K562 (cell line): ENCODE data around the gene TLR8. TPM values are rescaled to one million over a fixed set of nuclear protein-coding genes. Genes with fewer than 3 reads are reported as not detected.
A peak's percentile ranks its signal among the peaks of the same experiment; 100 is the strongest.

Source experiments
- ATAC-seq: fragments of 200-7000 bp; cut with Tn5 transposase; 3 replicates; pipeline ENCODE4 v1.9.1; 2020; ENCODE audit warnings: moderate library complexity
- BruUV-seq: library from RNA; stranded (reverse); fragments of 400-500 nt; replicated peaks from 2 replicates; lab custom pipeline; 2021; lab: Mats Ljungman, UMichigan
- CTCF ChIA-PET: fragments of 300-600 bp; formaldehyde crosslinking; extraction: SDS; loops from one replicate; lab custom pipeline; 2021; ENCODE audit warnings: low intra/inter-chr PET ratio; lab: Yijun Ruan, JAX
- POLR2A ChIA-PET: fragments of 300-600, 350-650 bp; sonication (Branson Sonifier 250); formaldehyde crosslinking; extraction: SDS; loops from one replicate; lab custom pipeline; 2021; ENCODE audit warnings: antibody characterized with exemption, inconsistent platforms; lab: Yijun Ruan, JAX
- DNase-seq, 4 experiments: peaks; one replicate each; pipeline versions ENCODE4 v3.0.0 to v3.0.0-alpha.2; 2011 to 2018; ENCODE audit warnings: low spot score in 3 of 4, mixed read lengths in 3 of 4; ENCODE audit errors: extremely low read depth in 1 of 4
- FAIRE-seq: peaks from 2 replicates; lab custom pipeline; 2011; peaks lifted over from hg19 to GRCh38; lab: Jason Lieb, UNC
- H2AFZ ChIP-seq: 2 replicates; pipeline ENCODE4 v1.6.0; 2011; ENCODE audit warnings: low read depth, low read length, control low read depth, inconsistent platforms
- H3K27ac ChIP-seq: fragments of 200-600 bp; 3 replicates; pipeline ENCODE4 v1.8.0; 2011; ENCODE audit warnings: low read depth, mild to moderate bottlenecking, control low read depth, inconsistent platforms, low read length, moderate library complexity, mixed read lengths; ENCODE audit errors: extremely low read depth
- H3K27me3 ChIP-seq, 2 experiments: fragments of 300-600 bp in 1 of 2; 2 replicates in 1 of 2; 3 replicates in 1 of 2; pipeline versions ENCODE4 v1.6.0 to v1.8.0; 2011; ENCODE audit warnings: inconsistent platforms in 2 of 2, low read length in 2 of 2, mild to moderate bottlenecking in 1 of 2, mixed read lengths in 1 of 2, moderate library complexity in 1 of 2; ENCODE audit not compliant: control insufficient read depth in 2 of 2, insufficient read depth in 2 of 2
- H3K36me3 ChIP-seq: fragments of 300-600 bp; 3 replicates; pipeline ENCODE4 v1.8.0; 2011; ENCODE audit warnings: mild to moderate bottlenecking, low read length, inconsistent platforms; ENCODE audit not compliant: control insufficient read depth, insufficient read depth
- H3K4me1 ChIP-seq, 2 experiments: fragments of 200-600 bp in 1 of 2; replicated peaks in 1 of 2; 2 replicates in 1 of 2; 3 replicates in 1 of 2; pipeline versions ENCODE4 v1.5.1 to v1.8.0; 2011; ENCODE audit warnings: inconsistent platforms in 2 of 2, low read length in 2 of 2, mild to moderate bottlenecking in 1 of 2, mixed read lengths in 1 of 2, moderate library complexity in 1 of 2; ENCODE audit not compliant: control insufficient read depth in 2 of 2, insufficient read depth in 2 of 2
- H3K4me2 ChIP-seq: 2 replicates; pipeline ENCODE4 v1.6.1; 2011; ENCODE audit warnings: low read length, control low read depth, inconsistent platforms, mixed read lengths; ENCODE audit not compliant: insufficient read depth
- H3K4me3 ChIP-seq: fragments of 200-600 bp; sonication (generic), shearing (Covaris generic); 2 replicates; pipeline ENCODE4 v1.5.1; 2016; ENCODE audit warnings: control low read depth, inconsistent platforms
- H3K79me2 ChIP-seq: fragments of 200-600 bp; 3 replicates; pipeline ENCODE4 v1.8.0; 2011; ENCODE audit warnings: low read length, inconsistent platforms; ENCODE audit not compliant: control insufficient read depth, insufficient read depth
- H3K9ac ChIP-seq, 2 experiments: 2 replicates each; pipeline versions ENCODE4 v1.6.0 to v1.6.1; 2011; ENCODE audit warnings: low read depth in 2 of 2, low read length in 2 of 2, control low read depth in 1 of 2, inconsistent platforms in 1 of 2, mild to moderate bottlenecking in 1 of 2, mixed read lengths in 1 of 2; ENCODE audit not compliant: insufficient read depth in 1 of 2
- H3K9me1 ChIP-seq: one replicate; pipeline ENCODE4 v1.6.0; 2011; ENCODE audit warnings: inconsistent platforms, mild to moderate bottlenecking, low read length, moderate library complexity; ENCODE audit not compliant: control insufficient read depth, insufficient read depth
- H3K9me3 ChIP-seq: replicated peaks from 2 replicates; pipeline ENCODE4 v1.5.1; 2011; ENCODE audit warnings: low read depth, low read length, inconsistent platforms; ENCODE audit not compliant: control insufficient read depth, insufficient read depth
- H4K20me1 ChIP-seq: replicated peaks from 2 replicates; pipeline ENCODE4 v1.6.1; 2011; ENCODE audit warnings: low read length, inconsistent platforms, mixed read lengths; ENCODE audit not compliant: control insufficient read depth, insufficient read depth
- CBX5 ChIP-seq: IDR thresholded peaks from 2 replicates; pipeline ENCODE4 v1.6.1; 2014; ENCODE audit warnings: low read depth, borderline replicate concordance
- ESRRB ChIP-seq: fragments of 250-450 bp; sonication (Bioruptor Pico); IDR thresholded peaks from 2 replicates; pipeline ENCODE4 v1.5.0; 2020; ENCODE audit warnings: mild to moderate bottlenecking, moderate library complexity, borderline replicate concordance
- FOS ChIP-seq: IDR thresholded peaks from 3 replicates; pipeline ENCODE4 v1.6.1; 2011; ENCODE audit not compliant: insufficient read length; ENCODE audit errors: extremely low read depth
- GABPB2 ChIP-seq: fragments of 250-450 bp; sonication (Bioruptor Pico); conservative IDR thresholded peaks from 2 replicates; pipeline ENCODE4 v1.5.1; 2021; ENCODE audit warnings: mild to moderate bottlenecking
- NONO ChIP-seq, 2 experiments: fragments of 200-400 bp in 1 of 2; fragments of 450-650 bp in 1 of 2; formaldehyde crosslinking in 1 of 2; IDR thresholded peaks; 2 replicates each; pipeline ENCODE4 v1.6.1; 2017; ENCODE audit warnings: low read depth in 2 of 2, mild to moderate bottlenecking in 2 of 2, moderate library complexity in 2 of 2, low read length in 1 of 2
- PKNOX1 ChIP-seq: fragments of 450-650 bp; IDR thresholded peaks from 2 replicates; pipeline ENCODE4 v1.6.1; 2016
- POLR2AphosphoS5 ChIP-seq: IDR thresholded peaks from 2 replicates; pipeline ENCODE4 v1.6.1; 2011; ENCODE audit warnings: mild to moderate bottlenecking, low read depth, low read length, moderate library complexity; ENCODE audit not compliant: control insufficient read depth, insufficient read depth
- RFX5 ChIP-seq: IDR thresholded peaks from 2 replicates; pipeline ENCODE4 v1.6.1; 2011; ENCODE audit warnings: low read depth, mild to moderate bottlenecking, improper control_type of control experiment, low read length
- STAT5B ChIP-seq: fragments of 250-450 bp; sonication (Bioruptor Pico); IDR thresholded peaks from 2 replicates; pipeline ENCODE4 v1.8.0; 2021; ENCODE audit warnings: mild to moderate bottlenecking, inconsistent platforms
- XRCC4 ChIP-seq: IDR thresholded peaks from one replicate; pipeline ENCODE4 v1.6.1; 2011; ENCODE audit not compliant: insufficient read depth, insufficient read length; ENCODE audit errors: extremely low read depth
- ZNF584 ChIP-seq: fragments of 200-800 bp; sonication (Bioruptor generic); IDR thresholded peaks from 2 replicates; pipeline ENCODE4 v1.6.1; 2016; ENCODE audit warnings: low read depth, mild to moderate bottlenecking, missing genetic modification characterization, missing compliant biosample characterization
- WGBS: fragments of 100-300 bp; shearing (Covaris generic); methylation state at CpG from one replicate; pipeline ENCODE4 v1.1.6; 2016; ENCODE audit warnings: low coverage, mixed read lengths; ENCODE audit not compliant: insufficient coverage; ENCODE audit errors: missing lambda C conversion rate; 5-methylcytosine and 5-hydroxymethylcytosine counted together
- in situ Hi-C: fragments of 300-500 bp; cut with MboI; formaldehyde crosslinking; loops from 4 replicates; pipeline ENCODE4 v1.15.0; 2018; ENCODE audit warnings: inconsistent platforms, mixed read lengths
- intact Hi-C: fragments of 100-400 bp; cut with micrococcal nuclease; formaldehyde crosslinking; loops from 2 replicates; pipeline ENCODE4 v1.14.2; 2022
- polyA plus RNA-seq, 8 experiments: library from polyadenylated mRNA; depleted of rRNA in 4 of 8; stranded (reverse) in 5 of 8; unstranded in 3 of 8; fragments of >200 nt; fragmentation: Nextera tagmentation in 2 of 8; fragmentation: Illumina TruSeq in 1 of 8; extraction: Ambion mirVana in 2 of 8; extraction: Trizol in 1 of 8; gene quantifications; 2 replicates each; pipeline versions ENCODE4 v1.2.1 to v1.2.3, GENCODE V29; 2011 to 2014; ENCODE audit warnings: inconsistent platforms in 1 of 8, missing spikeins in 1 of 8
- total RNA-seq, 7 experiments: library from RNA; depleted of rRNA in 6 of 7; stranded (reverse); fragments of >200 nt in 6 of 7; fragmentation: Illumina TruSeq in 2 of 7; extraction: Trizol in 2 of 7; gene quantifications; 2 replicates each; pipeline versions ENCODE4 v1.2.1 to v1.2.3, GENCODE V29; 2011 to 2021; ENCODE audit warnings: low replicate concordance in 1 of 7
- TF ChIP-seq, protein P1 (sequence below): fragments of 200-800 bp; sonication (Bioruptor generic); IDR thresholded peaks from 2 replicates; pipeline ENCODE4 v1.6.1; 2017; ENCODE audit warnings: missing genetic modification characterization, missing compliant biosample characterization
- TF ChIP-seq, protein P2 (sequence below): sonication (generic); formaldehyde crosslinking; IDR thresholded peaks from 2 replicates; pipeline ENCODE4 v1.8.1; 2023; ENCODE audit warnings: mild to moderate bottlenecking, missing genetic modification reagents

The TLR8 gene
- total and polyA plus RNA-seq, 9 of the 15 experiments (the other 6 are each of a cell fraction or from before 2014, with no cell fraction given): not detected

GRCh38 chrX:12961196-12961718 is 54.8 kb downstream of the TLR8 start (continued):
- TF ChIP-seq STAT5B (no peak), CBX5 (no peak)

DNA sequence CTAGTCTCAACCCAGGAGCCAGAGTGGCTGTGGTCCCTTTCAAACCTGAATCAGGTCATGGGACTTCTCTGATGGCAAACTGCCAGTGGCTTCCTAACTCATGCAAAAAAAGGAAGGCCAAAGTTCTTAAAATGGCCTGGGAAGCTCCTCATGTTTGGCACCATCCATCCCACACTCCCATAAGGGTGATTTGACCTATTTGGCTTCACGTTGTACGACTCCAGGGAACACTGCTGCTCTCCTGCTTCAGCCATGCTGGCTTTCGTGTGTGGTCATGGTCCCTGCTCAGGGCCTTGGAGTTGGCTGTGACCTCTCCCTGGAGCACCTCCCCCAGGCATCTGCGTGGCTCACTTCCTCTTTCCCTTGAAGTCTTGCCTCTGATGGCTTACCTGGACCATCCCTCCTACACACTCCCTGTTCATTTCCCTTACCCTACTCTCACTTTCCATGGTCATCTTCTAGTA is 55.7 kb downstream of the TLR8 start:
- no peak overlapping the region for H3K4me3 ChIP-seq
- no peaks in the 10 kb centered on the region for H3K9me1 ChIP-seq
- in situ Hi-C loops (loop anchor here (25.0 kb wide), 1 partner anchor 700 kb away; the partner anchor contains the start of gene TCEANC), intact Hi-C loops (no loop called here)
- H3K36me3 ChIP-seq: peaks cover 13% of the 10 kb centered on the region; the same call in 2 of the 3 replicates
- H3K27me3 ChIP-seq: no peaks in the 10 kb centered on the region
- peaks cover 24 to 39% of the 10 kb centered on the region in 2 experiments for H3K4me1 ChIP-seq
- CTCF ChIA-PET: no interaction called here
- ATAC-seq (peak; percentile 76), DNase-seq (peak in 3 of 4 experiments; percentile 26 to 77 (median 47)), FAIRE-seq (peak; percentile 6)
- H3K9ac ChIP-seq: peak overlapping the region; percentile 7 to 67; a peak in 2 of 4 replicates
- no TSS peak for BruUV-seq
- POLR2A ChIA-PET: no interaction called here
- peak overlapping the region; percentile 31 for H3K4me2 ChIP-seq
- peak overlapping the region; percentile 40 for H3K27ac ChIP-seq
- peak overlapping the region; percentile 59; the same call in 1 of the 2 replicates for H2AFZ ChIP-seq
- 10% methylated on average over 2 of the region's 4 CpGs for WGBS
- H3K9me3 ChIP-seq: no peaks in the 10 kb centered on the region
- peaks cover 25% of the 10 kb centered on the region for H3K79me2 ChIP-seq
- H4K20me1 ChIP-seq: no peaks in the 10 kb centered on the region
- no peak for TF ChIP-seq RFX5
- TF ChIP-seq GABPB2 (CRISPR knock-in tag): no peak
- no peak for TF ChIP-seq POLR2AphosphoS5
- peak; percentile 43; the same call in 1 of the 2 replicates for TF ChIP-seq ZNF584 (CRISPR knock-in tag)
- TF ChIP-seq ESRRB (CRISPR knock-in tag): no peak
- no peak for TF ChIP-seq FOS
- TF ChIP-seq, protein P1, sequence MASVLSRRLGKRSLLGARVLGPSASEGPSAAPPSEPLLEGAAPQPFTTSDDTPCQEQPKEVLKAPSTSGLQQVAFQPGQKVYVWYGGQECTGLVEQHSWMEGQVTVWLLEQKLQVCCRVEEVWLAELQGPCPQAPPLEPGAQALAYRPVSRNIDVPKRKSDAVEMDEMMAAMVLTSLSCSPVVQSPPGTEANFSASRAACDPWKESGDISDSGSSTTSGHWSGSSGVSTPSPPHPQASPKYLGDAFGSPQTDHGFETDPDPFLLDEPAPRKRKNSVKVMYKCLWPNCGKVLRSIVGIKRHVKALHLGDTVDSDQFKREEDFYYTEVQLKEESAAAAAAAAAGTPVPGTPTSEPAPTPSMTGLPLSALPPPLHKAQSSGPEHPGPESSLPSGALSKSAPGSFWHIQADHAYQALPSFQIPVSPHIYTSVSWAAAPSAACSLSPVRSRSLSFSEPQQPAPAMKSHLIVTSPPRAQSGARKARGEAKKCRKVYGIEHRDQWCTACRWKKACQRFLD (CRISPR knock-in tag): 0 out of 2 replicates have a peak, but pooled peaks have one; percentile 23
- no peak for TF ChIP-seq PKNOX1
- TF ChIP-seq XRCC4: no peak
- TF ChIP-seq, protein P2, sequence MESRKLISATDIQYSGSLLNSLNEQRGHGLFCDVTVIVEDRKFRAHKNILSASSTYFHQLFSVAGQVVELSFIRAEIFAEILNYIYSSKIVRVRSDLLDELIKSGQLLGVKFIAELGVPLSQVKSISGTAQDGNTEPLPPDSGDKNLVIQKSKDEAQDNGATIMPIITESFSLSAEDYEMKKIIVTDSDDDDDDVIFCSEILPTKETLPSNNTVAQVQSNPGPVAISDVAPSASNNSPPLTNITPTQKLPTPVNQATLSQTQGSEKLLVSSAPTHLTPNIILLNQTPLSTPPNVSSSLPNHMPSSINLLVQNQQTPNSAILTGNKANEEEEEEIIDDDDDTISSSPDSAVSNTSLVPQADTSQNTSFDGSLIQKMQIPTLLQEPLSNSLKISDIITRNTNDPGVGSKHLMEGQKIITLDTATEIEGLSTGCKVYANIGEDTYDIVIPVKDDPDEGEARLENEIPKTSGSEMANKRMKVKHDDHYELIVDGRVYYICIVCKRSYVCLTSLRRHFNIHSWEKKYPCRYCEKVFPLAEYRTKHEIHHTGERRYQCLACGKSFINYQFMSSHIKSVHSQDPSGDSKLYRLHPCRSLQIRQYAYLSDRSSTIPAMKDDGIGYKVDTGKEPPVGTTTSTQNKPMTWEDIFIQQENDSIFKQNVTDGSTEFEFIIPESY (CRISPR knock-in tag): no peak
- no peak for TF ChIP-seq NONO (IDR thresholded peaks at IDR 0.05; ENCODE audit: low read depth in 2 of 2, low read length in 1 of 2)
